Measurements from ENCODE around the gene CENPQ. TPM values are rescaled to one million over a fixed set of nuclear protein-coding genes. Genes with fewer than 3 reads are reported as not detected.

CENPQ gene, protein sequence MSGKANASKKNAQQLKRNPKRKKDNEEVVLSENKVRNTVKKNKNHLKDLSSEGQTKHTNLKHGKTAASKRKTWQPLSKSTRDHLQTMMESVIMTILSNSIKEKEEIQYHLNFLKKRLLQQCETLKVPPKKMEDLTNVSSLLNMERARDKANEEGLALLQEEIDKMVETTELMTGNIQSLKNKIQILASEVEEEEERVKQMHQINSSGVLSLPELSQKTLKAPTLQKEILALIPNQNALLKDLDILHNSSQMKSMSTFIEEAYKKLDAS
- 3.0 and 3.4 TPM in 2 replicates for total RNA-seq

DNA sequence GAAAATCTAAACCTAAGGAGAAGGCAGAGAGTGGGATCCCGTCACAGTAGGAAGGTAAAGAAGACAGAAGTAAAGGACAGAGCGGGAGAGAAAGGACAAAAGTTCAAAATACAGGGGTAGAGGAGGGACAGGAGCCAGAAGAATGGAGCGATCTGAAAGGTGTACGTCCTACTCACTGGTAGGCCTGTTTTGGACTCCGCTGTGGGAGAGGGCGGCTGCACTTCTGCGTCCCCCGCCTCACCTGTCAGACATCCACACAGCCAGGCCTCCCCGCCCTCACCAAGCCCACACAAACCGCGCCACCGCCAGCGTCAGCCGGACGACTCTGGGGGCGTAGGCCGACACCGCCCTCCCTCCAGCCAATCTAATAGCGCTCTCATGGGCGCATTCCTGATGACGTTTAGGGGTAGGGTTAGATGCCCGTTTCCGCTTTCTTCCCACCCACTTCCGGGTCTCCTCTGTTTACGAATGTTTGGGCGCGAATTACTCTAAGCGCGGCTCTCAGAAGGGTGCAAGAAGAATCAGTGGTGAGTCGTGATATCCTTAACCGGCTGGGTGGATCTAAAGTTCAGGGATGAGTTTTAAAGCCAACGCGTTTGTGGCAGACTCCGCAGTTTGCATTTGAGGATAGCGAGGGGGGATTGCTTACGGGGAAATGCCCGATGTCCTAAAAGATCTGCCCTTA lies at the start of gene CENPQ, which contains the start of gene MMUT:
Gene CENPQ (plus strand): TSS at position 444 of the 685 bp plus-strand sequence. CDS start 6,807 bp downstream, outside the sequence.
Gene MMUT (minus strand): TSS at position 327 of the 685 bp plus-strand sequence. CDS start 3,787 bp downstream, outside the sequence.

DNA sequence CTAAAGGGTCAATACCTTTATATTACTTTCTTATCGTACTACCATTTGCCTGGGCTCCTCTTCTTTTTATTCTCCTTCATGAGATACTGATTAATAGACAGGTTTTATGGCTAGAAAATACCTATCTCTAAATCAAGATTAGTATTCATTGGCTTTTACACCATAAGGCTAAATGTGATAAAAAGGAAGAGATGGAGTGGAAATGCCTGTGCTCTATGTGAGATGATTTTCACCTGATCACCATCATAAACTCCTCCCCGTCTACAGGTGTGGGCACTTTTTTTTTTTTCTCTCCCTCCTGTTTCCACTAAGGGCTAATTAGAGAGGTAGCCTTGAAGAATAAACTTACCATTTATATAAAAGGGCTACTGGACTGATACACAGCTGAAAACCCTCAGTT lies 36.5 kb downstream of the CENPQ start, which contains the start of gene GLYATL3:
Gene GLYATL3 (plus strand): TSS at position 301 of the 400 bp plus-strand sequence. CDS start 12,068 bp downstream, outside the sequence.

Other genes starting within 250 kb of the CENPQ start
- 8.9 and 15.1 TPM in 2 replicates for gene MMUT, start 117 bp upstream of the CENPQ start, total RNA-seq
- not detected in 2 replicates for gene GLYATL3, start 36.6 kb downstream of the CENPQ start, total RNA-seq
- 6.6 and 11.3 TPM in 2 replicates for gene C6orf141, start 87.3 kb downstream of the CENPQ start, total RNA-seq
- gene RHAG, start 173.5 kb downstream of the CENPQ start, total RNA-seq = not detected in 2 replicates